Stimulated activated naive CD4-positive, alpha-beta T cell (primary cell): ENCODE results near the gene RIT2.
"Not testable (repeated sequence)": the region's sequence is repeated elsewhere in the genome, so short reads cannot be mapped to it uniquely, and the experiment has no call there.

ENCODE experiments used
- DNase-seq, 6 experiments: peaks; one replicate each; lab custom pipeline; 2025; lab: John Stamatoyannopoulos, UW

The RIT2 gene

DNA sequence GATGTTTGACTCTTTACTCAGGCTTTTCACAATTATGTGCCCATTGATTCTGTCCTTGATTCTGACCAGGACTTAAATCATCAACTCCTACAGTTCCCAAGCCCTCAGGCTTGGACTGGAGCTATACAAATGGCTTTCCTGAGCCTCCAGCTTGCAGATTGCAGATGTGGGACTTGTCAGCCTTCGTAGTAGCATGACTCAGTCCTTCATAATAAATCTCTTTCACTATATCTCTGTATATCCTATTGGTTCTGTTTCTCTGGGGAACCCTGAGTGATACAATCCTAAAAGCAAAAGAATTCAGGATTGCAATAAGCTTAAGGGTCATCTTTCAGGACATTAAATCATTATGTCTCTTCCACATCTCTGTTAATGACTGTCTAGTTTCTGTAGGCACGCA lies 356.6 kb downstream of the RIT2 start:
- DNase-seq: no peak

GRCh38 chr18:42756214-42756613 lies 359.3 kb downstream of the RIT2 start:
- no peak for DNase-seq

DNA sequence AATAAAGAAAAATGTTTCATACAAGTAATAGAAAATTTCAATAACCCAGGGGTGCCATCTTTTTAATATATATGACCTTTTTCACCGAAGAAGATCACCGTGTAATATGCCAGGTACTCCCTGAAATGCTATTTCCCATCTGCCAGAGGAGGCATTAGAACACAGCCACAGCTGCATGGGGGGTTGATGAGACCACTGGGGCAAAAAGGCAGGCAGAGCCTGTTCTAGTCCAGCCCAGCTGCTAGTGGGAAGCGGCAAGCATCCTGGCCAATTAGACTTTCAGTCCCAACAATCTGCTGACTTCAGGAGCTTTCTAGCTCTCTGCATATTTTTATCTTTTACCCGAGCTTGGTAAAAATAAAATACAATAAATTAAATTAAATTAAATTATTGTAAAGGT lies 362.6 kb downstream of the RIT2 start:
- DNase-seq: no peak

- DNase-seq: no peak
These were observed 368.7 kb downstream of the RIT2 start for GRCh38 chr18:42746794-42747193.

GRCh38 chr18:42745931-42746330 lies 369.6 kb downstream of the RIT2 start:
- no peak for DNase-seq

GRCh38 chr18:42745171-42745570 lies 370.3 kb downstream of the RIT2 start:
- no peak for DNase-seq

GRCh38 chr18:42743373-42744138 lies 371.9 kb downstream of the RIT2 start:
- no peak for DNase-seq

DNA sequence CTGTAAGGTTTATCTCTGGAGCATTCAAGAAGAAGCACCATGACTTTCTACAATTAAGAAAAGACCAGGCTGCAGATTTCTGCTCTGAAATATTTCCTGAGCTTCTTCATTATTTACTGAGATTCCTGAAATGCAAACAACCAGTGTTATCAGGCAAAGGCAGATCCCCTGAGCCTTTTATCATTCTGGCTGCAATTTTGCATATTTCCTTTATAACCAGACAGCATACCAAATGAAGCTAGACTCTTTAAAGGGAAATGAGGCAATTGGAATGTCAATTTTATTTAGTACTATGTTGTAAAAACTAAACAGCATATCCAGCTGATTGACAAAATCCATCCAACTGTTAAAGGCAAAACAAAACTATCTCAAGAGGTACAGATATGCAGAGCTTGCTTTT lies 372.5 kb downstream of the RIT2 start:
- DNase-seq: no peak

DNA sequence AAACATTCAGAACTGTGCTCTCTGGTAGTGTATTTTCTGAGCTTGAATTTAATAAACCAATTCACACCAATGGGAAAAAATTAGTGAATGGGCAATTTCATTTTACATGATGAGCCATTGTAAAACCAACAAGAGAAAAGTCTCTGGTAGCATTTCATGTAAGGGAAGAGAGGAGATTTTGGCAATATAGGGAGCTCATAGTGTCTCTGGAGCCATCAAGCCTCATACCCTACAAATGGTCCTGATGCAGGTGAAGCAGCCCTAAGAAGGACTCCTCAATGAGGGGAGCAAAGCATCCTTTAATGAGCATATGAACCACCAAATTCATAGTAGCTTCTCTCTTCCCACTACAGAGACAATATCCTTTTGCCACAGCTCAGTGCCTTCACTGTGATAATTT lies 373.0 kb downstream of the RIT2 start:
- DNase-seq: no peak

GRCh38 chr18:42741805-42742347 lies 373.6 kb downstream of the RIT2 start:
- DNase-seq: not testable (repeated sequence)

DNA sequence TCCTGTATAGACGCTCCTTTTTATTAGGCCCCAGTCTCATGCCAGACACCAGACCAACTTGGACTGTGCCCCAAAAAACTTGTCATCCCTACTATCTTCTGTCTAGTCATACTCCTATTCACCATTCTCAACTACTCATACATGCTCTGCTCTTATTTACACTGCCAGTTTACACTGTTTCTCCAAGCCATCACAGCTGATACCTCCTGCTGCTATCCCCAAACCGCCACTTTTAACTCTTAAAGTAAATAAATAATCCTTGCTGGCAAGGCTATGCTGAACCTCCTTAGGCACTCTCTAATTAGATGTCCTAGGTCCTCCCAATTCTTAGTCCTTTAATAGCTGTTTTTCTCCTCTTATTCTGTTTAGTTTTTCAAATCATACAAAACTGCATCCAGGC lies 374.2 kb downstream of the RIT2 start:
- DNase-seq: not testable (repeated sequence)

DNA sequence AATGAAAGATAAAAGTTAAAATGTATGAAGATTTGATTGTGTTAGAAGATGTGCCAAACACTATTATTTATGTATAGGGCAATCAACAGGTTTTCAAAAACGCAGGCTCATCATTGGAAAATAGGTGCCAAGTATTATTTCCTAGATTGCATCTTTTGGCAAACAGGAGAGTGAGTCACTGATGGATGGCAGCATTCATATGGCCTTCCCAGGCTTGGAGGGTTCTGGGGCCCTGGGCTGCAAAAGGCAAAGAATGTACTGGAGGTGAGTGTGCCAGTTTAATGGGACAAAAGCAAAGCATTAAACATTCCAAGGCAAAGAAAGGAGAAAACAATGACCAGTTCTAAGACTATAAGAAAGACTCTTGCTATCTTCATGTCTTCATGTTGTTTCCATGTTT lies 379.4 kb downstream of the RIT2 start:
- no peak for DNase-seq

- DNase-seq: no peak
These were observed 381.0 kb downstream of the RIT2 start for GRCh38 chr18:42734520-42734919.

DNA sequence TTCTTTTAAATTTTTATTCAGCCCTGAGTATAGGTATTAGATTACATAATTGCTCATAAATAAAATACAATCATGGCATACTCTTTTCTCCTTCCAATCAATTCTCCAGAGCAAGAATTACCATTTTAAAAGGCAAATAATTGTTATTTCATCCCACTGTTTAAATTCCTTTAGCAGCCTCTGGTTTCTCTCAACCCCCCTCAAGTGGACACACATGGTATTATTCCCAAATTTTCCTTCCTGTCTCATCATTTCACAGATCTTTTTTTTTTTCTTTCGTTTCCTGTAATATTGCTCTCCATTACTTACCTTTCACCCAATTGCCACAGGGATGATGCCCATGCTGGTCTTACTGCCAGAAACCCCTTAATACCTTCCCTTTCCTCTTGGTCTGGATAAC lies 385.2 kb downstream of the RIT2 start:
- DNase-seq: no peak

DNA sequence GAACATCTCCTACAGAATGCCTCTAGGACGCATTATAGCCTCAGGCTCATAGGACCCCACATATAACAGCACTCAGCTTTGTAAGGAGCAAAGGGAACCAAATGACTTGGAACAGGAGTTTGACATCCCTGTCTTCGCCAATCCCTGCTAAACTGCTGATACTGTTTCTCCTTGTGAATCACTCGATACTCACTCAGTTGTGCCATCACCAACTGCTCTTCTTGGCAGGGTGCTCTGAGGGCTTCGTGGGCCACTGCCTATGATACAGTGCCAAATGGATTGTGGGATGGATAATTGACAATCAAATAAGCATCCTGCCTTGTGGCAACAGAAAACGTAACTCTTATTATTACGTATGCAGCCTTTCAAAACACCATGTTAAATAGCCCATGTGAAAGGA lies 396.3 kb downstream of the RIT2 start:
- DNase-seq: no peak

- no peak for DNase-seq
These were observed 403.4 kb downstream of the RIT2 start for GRCh38 chr18:42712065-42712464.

- no peak for DNase-seq
These were observed 408.4 kb downstream of the RIT2 start for GRCh38 chr18:42707080-42707479.

DNA sequence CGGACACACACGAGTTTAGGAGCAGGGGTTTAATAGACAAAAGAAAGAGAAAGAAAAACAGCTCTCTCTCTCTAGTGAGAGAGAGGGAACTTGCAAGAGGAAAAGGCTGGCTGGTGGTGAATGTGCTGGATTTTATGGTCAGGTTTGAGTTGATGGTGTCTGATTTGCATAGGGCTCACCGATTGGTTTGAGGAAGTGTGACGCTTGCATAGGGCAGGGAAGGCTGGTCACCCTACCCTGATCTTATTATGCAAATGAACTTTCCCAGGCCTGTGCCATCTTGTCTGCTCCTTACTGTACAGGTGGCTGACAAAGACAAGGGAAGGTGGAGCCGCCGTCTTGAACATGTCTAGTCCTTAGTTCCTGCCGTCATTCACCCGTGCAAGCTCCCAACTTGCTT lies 408.9 kb downstream of the RIT2 start:
- no peak for DNase-seq

DNA sequence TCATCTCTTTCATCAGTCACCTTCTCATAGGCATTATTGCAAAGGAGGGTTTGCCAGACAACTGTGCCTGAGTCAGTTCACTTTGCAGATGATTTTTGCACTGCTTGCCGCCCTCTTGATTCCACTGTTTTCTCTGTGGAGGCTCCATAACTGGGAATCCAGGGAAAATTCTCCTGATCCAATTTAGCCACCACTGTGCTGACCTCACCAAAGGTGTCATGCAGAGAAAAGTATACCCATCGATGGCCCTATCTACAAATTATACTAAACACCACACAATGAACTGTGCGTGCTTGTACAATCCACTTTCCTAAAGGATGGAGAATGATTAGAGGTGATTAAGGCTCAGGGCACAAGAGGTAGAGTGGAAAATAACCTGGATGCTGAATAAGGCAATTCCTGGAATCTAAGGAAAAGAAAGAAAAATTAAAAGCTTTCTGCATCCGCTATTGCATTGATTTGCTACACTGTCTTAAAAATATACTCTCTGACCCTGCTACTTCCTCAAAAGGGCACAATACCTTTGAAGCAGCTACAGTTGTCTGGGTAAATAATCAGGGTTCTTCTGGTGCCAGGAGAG lies 409.4 kb downstream of the RIT2 start:
- DNase-seq: no peak
